ENCODE measurements around the gene RBM20.

RBM20 gene

DNA sequence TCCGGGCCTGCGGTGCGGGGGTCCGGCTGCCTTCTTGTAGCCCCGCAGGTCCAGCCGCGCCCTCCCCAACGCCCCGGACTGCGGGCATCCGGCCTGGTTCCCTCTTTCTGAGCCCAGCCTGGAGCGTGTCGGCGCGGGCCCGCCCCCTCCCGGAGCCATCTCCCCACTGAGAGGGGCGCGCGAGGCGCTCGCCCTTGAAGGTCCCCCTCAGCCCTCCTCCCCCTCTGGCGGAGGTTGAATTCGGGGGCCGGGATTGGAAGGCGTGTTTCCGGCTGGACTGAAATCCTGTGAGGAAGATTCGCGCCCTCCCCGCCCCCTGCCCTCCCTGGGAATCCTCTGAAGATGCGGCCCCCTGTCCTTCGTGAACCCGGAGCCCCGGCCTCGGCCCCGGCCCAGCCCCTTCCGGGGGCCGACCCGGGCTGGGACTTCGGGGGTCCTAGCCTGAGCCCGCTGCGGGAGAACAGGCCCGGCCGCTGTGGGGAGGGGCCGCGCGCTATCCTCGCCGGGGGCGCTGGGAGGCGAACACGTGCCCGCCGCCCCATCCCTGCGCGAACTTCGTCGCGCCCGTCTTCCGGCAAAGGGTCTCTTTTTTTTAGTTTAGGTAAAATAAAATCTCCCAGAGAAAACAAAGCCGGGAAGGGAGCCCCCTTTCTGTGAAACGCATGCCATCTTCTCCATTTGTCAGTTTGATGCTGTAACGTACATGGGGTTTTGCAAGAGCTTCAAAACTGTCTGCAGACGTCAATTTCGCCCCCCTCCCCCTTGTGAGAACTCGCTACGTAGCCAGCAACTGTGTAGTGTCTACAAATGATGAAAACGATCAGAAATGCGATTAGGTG is 228.2 kb downstream of the RBM20 start:
- TF ChIP-seq GATA3 (IDR thresholded peaks at IDR 0.05; ENCODE audit: low read depth, low read length) = no peak
- TF ChIP-seq GATA2 (IDR thresholded peaks at IDR 0.05; ENCODE audit: low read depth, low read length) = no peak; the same call in 1 of the 2 replicates

DNA sequence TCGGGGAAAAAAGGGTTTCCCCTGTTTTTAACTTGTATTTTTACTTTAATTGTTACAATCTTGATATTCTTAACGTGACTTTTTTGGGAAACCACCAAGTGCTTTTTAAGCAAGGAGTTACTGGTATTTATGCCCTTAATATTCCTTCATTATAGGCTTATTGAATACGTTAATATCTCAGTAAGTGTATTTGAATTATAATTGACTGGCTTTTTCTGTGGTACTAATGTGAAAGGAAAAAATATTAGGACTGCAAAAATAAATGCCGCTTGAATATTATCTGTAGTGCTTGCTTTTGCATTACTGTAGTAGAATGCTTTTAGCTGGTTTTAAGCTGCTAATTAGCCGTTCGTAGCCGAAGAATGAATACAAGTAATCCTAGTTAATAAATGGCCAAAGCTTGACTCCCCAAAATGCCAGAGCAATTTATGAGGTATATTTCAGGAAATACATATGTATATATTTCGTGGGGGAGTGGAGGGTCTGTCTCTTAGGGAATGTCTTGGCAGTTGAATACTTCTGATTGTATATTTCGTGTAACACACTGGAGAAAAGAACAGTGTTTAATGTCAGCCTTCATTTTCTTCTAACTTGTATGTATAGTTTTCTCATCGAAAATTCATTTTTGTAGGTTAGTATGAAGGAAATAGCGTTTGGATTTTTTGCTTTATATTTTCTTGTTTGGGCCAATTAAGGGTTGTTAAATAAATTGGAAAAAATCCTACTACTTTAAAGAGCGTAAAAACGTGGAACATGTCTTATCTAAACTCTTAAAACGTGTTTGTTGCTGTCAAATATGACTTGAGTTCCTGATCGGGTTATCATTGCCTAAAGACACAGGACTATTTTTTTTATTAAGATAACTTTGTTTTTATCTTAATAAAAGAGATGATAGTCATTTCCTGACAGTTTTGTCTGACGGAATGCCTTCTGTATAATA is 229.1 kb downstream of the RBM20 start:
- no peak for TF ChIP-seq GATA3 (IDR thresholded peaks at IDR 0.05; ENCODE audit: low read depth, low read length)
- no peak for TF ChIP-seq GATA2 (IDR thresholded peaks at IDR 0.05; ENCODE audit: low read depth, low read length)

DNA sequence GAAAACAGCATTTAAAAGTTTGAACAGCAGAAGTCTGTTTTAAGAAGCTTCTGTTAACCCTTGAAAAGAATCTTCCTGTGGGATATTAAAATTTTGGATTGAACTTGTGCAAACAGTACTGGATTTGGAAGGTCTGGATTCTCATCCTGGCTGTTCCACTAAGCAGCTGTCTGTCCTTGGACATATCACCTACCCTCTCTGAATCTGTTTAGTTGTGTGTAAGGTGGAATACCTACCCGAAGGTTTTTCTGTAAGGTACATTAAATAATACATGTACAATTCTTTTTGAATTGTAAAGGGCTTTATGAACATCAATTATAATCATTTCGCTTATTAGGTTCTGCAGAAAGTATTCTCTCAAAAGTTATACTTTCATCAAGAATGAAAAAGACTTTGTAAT is 229.8 kb downstream of the RBM20 start:
- no peak for TF ChIP-seq GATA3 (IDR thresholded peaks at IDR 0.05; ENCODE audit: low read depth, low read length)
- TF ChIP-seq GATA2 (IDR thresholded peaks at IDR 0.05; ENCODE audit: low read depth, low read length) = no peak

DNA sequence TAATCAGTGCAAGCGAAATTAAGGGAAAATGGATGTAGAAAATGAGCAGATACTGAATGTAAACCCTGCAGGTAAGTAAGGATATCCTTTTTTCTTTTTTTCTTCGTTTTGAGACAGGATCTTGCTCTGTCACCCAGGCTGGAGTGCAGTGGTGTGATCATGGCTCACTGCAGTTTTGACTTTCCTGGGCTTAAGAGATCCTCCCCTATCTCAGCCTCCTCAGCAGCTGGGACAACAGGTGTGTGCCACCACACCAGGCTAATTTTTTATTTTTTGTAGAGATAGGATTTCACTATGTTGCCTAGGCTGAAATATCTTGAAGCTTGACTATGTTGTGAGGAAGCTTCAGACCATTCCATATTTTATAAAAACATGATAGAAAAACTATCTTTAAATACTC is 231.9 kb downstream of the RBM20 start:
- TF ChIP-seq GATA2 (IDR thresholded peaks at IDR 0.05; ENCODE audit: low read depth, low read length) (no peak), GATA3 (IDR thresholded peaks at IDR 0.05; ENCODE audit: low read depth, low read length) (no peak)

DNA sequence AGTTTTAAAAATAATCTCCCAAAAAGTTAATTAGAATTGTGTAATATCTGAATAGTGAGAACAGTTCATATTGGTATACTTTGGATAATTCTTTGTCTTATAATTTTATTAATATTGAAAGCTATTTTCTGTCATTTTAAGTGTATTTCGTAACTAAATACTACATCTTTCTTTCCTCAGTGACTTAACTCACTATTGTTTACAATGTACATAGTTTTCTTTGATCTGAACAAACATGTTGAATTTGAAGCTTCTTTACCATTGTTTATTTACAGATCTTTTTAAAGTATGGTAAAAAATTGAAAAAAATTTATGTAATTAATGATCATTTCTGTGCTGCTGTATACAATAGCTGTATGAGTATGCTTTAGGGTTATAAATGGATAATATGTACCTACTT is 232.7 kb downstream of the RBM20 start:
- no peak for TF ChIP-seq GATA3 (IDR thresholded peaks at IDR 0.05; ENCODE audit: low read depth, low read length)

DNA sequence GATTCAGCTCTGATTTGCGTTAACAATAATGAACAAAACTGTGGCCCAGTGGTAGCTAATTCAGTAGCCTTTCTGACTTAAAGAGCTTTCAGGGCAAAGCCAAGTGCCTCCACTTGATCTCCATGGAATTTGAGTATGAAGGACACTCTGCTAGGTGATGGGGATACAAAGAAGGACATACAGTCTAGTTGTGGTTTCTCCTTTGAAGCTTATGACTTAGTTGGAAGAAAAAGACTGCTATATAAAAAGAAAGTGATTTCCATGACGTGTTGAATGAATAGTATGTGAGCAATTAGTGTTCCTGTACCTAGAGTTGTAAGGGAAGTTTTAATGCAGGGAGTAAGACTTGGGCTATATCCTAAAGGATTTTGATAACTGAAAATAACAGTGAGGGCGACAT is 235.9 kb downstream of the RBM20 start:
- no peak for TF ChIP-seq GATA2 (IDR thresholded peaks at IDR 0.05; ENCODE audit: low read depth, low read length)
- no peak for TF ChIP-seq GATA3 (IDR thresholded peaks at IDR 0.05; ENCODE audit: low read depth, low read length)

DNA sequence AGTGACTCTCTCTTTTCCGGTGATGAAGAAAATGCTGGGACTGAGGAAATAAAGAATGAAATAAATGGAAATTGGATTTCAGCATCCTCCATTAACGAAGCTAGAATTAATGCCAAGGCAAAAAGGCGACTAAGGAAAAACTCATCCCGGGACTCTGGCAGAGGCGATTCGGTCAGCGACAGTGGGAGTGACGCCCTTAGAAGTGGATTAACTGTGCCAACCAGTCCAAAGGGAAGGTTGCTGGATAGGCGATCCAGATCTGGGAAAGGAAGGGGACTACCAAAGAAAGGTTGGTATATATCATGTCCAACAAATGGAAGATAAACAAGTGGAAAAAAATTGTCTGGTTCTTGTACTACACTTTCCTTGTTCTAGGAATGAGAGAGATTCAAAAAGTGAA is 237.1 kb downstream of the RBM20 start:
- TF ChIP-seq GATA2 (IDR thresholded peaks at IDR 0.05; ENCODE audit: low read depth, low read length) (no peak), GATA3 (IDR thresholded peaks at IDR 0.05; ENCODE audit: low read depth, low read length) (no peak)

DNA sequence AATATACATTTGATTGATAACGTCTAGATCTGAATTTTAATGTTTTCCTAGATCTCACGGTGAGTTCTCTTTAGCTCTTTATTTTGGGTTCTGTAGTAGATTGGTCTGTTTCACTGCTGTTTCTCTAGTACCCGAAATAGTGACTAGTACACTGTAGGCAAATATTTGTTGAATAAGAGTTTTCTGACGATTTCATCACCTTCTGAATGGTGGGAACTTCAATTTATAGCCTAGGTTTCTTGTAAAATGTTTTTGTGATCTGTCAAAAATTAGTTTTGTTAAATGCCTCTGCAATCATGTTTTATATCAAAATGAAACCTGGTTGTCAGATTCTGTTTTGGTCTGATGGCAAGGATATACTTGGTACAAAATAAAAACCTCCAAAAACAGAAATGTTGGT is 237.8 kb downstream of the RBM20 start:
- TF ChIP-seq GATA2 (IDR thresholded peaks at IDR 0.05; ENCODE audit: low read depth, low read length) (no peak), GATA3 (IDR thresholded peaks at IDR 0.05; ENCODE audit: low read depth, low read length) (no peak)

DNA sequence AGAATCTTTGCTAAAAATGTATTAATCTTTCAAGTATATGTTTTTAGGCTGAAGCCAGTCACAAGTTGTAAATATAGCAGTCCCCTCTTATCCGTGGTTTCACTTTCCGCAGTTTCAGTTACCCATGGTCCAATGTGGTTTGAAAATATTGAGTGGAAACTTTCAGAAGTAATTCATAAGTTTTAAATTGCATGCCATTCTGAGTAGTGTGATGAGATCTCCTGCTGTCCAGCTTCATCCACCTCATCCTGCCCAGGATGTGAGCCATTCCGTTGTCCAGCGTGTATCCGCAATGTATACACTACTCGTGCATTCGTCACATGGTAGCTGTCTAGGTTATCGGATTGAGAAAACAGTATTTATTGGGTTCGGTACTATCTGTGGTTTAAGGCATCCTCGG is 239.8 kb downstream of the RBM20 start:
- TF ChIP-seq GATA3 (IDR thresholded peaks at IDR 0.05; ENCODE audit: low read depth, low read length) = no peak
- no peak for TF ChIP-seq GATA2 (IDR thresholded peaks at IDR 0.05; ENCODE audit: low read depth, low read length)

DNA sequence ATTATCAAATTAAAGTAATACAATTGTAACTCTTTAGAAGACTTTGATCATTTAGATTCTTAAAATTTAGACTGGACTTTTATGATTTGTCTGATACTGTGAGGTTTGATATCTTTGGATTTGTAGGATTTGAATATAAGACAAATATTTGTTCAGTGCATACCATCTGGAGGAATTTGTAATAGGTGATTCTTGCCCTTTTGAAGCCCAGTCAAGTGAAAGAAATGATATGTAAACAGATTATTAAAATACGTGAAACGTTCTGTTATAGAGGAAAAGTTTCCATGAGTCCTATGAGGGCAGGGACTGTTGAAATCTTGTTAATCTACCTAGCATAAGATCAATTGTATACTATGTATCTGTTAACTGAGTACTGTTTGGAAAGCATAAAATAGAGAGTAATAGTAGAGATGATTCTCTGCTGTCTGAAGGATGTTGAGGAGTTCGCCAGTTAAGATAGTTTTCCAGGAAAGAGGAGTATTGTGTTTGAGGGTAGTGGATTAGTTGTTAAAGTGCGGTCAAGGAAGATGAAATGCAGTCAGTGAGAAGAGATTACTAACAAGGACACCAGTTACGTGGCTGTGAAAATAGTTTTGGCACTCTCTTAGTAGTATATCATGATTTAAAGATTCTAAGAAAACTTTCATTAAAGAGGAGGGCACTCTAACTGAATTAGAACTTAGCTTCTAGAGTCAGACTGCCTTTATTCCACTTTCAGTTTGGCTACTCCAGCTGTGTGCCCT is 242.0 kb downstream of the RBM20 start:
- TF ChIP-seq GATA2 (IDR thresholded peaks at IDR 0.05; ENCODE audit: low read depth, low read length) (no peak), GATA3 (IDR thresholded peaks at IDR 0.05; ENCODE audit: low read depth, low read length) (no peak)

DNA sequence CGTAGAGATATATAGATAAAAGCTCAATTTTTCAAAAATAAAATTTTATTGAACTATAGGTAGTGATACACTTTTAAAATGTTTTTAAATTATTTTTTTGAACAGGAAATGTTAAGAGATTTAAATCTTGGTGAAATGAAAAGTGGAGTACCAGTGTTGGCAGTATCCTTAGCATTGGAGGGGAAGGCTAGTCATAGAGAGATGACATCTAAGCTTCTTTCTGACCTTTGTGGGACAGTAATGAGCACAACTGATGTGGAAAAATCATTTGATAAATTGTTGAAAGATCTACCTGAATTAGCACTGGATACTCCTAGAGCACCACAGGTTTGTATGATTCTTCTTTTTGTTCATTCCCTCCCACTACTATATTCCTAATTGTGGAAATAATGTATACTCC is 243.4 kb downstream of the RBM20 start:
- TF ChIP-seq GATA2 (IDR thresholded peaks at IDR 0.05; ENCODE audit: low read depth, low read length) (no peak), GATA3 (IDR thresholded peaks at IDR 0.05; ENCODE audit: low read depth, low read length) (no peak)
